IPS-18c (cell line): Measurements from ENCODE around the gene RHBDL2.
"Not testable (repeated sequence)": the region's sequence is repeated elsewhere in the genome, so short reads cannot be mapped to it uniquely, and the experiment has no call there.

ENCODE experiments used
- H3K4me3 ChIP-seq: 2 replicates; pipeline ENCODE4 v1.7.0; 2013; ENCODE audit warnings: low read depth, mild to moderate bottlenecking, low read length, moderate library complexity; ENCODE audit not compliant: insufficient read depth
- H3K9me3 ChIP-seq: one replicate; pipeline ENCODE4 v1.6.1; 2013; ENCODE audit warnings: mild to moderate bottlenecking, low read length, moderate library complexity; ENCODE audit not compliant: control insufficient read depth, insufficient read depth

Gene RHBDL2

DNA sequence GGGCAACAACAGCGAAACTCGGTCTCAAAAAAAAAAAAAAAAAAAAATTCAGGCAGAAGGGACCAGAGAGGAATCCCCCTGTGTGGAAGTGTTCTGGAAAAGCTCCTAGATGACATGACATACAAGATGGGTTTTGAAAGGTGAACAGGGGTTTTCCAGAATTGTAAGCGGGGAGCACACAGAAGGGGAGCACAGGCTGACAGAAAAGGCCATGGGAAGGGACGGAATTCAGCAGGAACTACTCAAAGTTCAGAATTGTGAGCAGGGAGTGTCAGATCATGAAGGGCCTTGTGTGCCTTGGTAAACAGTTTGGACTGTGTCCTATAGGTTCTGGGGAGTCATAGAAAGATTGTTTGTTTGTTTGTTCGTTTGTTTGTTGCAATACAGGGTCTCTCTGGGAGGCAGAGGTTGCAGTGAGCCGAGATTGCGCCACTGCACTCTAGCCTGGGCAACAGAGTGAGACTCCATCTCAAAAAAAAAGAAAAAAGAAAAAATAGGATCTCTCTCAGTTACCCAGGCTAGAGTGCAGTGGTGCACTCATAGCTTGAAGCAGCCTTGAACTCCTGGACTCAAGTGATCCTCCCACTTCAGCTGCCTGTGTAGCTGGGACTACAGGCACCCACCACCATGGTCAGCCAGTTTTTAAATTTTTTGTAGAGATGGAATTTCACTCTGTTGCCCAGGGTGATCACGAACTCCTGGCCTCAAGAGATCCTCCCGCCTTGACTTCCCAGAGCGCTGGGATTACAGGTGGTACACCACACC, 1.2 kb upstream of the RHBDL2 start:
- H3K4me3 ChIP-seq: no peak overlapping the region

DNA sequence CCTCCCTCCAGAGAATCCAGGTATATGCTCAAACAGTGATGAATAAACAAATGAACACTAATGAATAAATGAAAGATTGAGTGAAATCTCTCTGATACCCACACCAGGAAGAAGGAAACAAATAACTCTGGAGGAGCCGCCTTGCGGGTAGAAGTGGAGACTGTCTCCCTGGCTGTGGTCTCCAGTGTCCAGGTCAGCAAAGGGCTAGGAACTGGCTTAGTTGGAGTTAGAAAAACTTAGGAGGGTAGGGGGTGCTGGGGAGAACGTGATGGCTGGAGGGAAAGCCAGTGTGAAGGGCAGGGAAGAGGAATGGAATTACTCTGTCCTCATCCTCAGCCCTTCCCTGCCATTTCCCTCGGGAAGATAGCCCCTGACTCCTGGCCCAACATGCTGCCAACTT, 537 bp downstream of the RHBDL2 start:
- H3K9me3 ChIP-seq: no peaks in the 10 kb centered on the region
- H3K4me3 ChIP-seq: no peak overlapping the region

More for the DNA sequence above, 1.2 kb upstream of the RHBDL2 start:
- H3K9me3 ChIP-seq: no peaks in the 10 kb centered on the region

DNA sequence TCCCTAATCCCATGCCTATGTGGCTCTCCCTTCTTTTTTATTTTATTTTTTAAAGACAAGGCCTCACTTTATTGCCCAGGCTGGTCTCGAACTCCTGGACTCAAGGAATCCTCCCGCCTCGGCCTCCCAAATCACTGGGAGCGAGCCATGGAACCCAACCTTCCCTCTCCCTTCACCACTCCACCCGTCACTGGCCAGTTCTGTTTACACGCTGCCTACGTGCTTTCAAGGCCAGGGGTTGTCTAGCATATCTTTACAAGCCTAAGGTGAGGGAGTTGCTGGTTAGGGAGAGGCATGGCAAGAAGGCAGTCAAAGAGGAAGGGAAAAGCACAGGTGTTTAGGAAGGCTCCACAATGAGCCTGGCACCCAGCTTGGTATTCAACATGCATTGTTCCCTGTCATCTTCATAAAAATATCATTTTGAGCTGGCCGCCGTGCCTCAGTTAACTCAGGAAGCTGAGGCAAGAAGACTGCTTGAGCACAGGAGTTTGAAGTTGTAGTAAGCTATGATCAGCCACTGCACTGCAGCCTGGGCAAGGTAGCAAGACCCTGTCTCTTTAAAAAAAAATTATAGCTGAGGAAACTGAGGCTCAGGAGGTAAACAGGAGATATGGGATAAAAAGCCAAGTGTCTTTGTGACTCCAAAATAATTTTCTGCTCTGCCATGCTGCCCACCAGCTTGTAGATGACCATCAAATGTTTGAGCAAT, 1.1 kb downstream of the RHBDL2 start:
- Histone ChIP-seq H3K9me3 (no peaks in the 10 kb centered on the region), H3K4me3 (no peak overlapping the region)

DNA sequence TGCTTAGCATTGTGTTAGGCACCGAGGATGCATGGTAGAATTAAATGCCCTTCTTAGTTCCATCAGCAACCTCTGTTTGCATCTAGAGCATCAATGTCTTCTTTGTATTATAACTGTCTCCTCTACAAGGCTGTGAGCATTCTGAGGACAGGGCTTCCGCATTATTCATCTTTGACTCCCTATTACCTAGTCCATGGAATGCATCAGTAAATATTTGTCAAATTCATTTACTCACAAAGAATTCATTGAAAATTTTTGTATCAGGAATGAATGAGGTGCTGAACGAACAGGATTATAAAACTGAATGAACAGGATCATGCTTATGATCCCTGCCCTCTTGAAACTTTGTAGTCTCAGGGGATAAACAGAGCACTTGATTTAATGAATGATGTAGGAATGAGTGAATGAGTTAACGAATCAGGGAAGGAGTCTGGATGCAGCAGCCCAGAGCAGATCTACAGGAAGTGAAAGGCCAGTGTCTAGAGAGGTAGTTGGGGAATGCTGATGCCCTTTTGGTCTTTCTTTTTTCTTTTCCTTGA, 2.8 kb downstream of the RHBDL2 start:
- no peak overlapping the region for H3K4me3 ChIP-seq
- no peaks in the 10 kb centered on the region for H3K9me3 ChIP-seq

DNA sequence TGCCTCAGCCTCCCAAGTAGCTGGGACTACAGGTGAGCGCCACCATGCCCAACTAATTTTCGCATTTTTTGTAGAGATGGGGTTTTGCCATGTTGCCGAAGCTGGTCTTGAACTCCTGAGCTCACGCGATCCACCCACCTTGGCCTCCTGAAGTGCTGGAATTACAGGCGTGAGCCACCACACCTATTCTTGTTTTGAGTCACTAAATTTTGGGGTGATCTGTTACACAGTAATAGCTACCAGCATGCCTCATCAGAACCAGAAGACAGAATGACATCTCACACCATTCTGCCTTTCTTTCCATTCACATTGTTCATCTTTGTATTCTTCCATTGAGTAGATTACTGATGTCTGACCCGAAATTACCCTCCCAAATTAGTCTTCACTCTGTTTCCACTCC, 9.1 kb downstream of the RHBDL2 start:
- no peak overlapping the region for H3K4me3 ChIP-seq

DNA sequence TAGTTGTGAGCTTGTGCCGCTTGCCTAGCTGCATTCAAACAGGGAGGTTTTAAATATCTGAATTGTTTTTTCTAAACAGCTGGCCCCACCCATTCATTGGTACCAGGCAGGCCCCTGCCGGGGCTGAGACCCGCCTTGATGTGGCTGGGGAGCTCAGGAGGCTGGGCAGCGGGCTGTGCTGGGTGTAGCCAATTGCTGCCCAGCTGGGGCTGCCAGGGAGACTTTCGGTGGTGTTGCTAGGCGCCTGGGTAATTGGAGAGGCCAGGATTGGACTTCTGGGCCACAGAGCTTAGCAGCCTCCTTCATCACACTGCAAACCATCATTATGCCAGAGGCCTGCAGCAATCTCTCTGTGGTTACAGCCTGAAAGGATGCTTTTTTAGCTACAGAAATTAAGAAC, 12.2 kb downstream of the RHBDL2 start:
- Histone ChIP-seq H3K9me3 (no peaks in the 10 kb centered on the region), H3K4me3 (no peak overlapping the region)

More for the DNA sequence above, 9.1 kb downstream of the RHBDL2 start:
- no peaks in the 10 kb centered on the region for H3K9me3 ChIP-seq

DNA sequence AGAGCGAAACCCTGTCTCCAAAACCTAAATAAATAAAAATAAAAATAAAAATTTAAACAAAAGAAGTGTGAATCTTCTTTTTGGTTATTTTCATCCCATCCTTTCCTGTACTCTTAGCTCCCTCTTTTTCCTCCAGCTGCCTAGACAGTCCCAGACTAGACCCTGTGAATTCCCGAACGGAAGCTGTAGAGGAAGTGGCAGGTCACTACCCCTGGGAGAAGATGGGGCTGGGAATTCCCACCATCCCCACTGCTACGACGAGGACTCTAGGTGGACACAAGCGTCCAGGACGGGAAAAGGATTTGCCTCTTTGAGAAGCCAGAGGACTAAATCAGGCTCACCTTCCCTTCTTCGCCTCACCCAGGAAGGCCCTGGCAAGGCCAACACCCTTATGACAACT, 12.6 kb downstream of the RHBDL2 start:
- H3K4me3 ChIP-seq: no peak overlapping the region
- H3K9me3 ChIP-seq: no peaks in the 10 kb centered on the region

DNA sequence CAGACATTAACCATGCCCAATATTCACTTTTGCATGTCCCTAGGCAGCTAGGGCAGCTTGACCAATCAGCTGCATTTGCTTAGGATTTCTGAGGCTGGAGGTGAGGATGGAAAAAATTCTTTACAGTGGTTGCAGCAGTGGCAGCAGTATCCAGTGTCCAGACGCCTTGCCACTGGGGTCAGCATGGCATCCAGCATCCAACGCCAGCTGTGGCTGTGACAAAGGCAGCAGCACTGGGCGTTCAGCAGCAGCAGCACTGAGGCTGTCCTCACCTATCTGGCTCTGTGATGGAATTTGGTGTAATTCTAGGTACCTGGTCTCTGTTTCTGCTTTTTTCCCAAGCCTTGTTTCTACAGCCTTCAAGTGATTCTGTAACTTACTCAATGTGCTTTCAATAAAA, 15.5 kb downstream of the RHBDL2 start:
- H3K9me3 ChIP-seq: no peaks in the 10 kb centered on the region

DNA sequence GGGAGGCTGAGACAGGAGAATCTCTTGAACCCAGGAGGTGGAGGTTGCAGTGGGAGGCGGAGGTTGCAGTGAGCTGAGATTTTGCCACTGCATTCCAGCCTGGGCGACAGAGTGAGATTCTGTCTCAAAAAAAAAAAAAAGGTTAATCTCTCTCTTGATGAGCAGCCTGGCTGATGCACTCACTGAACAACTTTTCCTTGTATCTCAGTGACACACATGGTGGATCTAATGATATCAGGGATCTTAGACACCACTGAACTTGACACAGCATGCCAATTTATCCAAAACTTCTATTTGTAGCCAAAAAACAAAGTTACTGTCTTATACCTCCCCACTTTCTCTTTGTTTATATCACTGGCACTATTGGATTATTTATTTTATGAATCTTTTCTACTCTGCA, 16.2 kb downstream of the RHBDL2 start:
- no peaks in the 10 kb centered on the region for H3K9me3 ChIP-seq

More for the DNA sequence above, 15.5 kb downstream of the RHBDL2 start:
- no peak overlapping the region for H3K4me3 ChIP-seq

DNA sequence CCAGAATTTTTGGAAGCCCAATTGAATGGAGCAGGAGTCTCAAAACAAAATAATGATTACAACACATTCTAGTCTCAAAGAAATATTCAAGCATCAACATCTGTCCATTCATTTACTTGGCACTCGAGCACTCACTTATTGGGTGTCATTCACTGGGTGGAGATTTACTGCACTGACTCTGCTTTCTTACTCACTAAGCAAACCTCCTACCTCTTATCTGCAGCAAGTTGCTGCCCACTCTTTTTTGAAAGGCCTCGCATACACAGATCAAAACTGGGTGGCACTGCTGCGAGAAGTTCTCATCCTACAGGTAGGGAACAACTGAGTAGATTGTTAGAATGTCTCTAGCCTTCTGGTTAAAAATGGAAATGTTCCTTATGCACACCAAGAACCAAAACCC, 18.0 kb downstream of the RHBDL2 start:
- Histone ChIP-seq H3K4me3 (no peak overlapping the region), H3K9me3 (no peaks in the 10 kb centered on the region)

More for the DNA sequence above, 16.2 kb downstream of the RHBDL2 start:
- no peak overlapping the region for H3K4me3 ChIP-seq

DNA sequence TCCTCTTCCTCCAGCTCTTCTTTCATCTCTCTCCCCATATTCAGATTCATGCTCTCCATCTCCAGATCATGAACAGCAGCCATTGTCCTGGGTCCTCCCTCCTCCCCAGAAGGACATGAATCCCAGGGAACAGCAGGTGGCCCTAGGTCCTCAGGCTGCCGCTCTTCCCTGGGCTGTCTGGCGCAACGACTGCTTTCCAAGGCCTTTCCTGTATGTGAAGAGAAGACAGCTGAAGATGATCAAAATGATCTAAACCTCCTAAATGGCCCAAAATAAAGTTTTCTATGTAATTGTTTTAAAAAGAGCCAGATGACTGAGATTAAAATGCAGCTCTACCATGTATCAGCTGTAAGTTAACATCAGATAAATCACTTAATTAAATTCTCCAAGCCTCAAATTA, 22.5 kb downstream of the RHBDL2 start:
- H3K9me3 ChIP-seq: no peaks in the 10 kb centered on the region
- H3K4me3 ChIP-seq: no peak overlapping the region

DNA sequence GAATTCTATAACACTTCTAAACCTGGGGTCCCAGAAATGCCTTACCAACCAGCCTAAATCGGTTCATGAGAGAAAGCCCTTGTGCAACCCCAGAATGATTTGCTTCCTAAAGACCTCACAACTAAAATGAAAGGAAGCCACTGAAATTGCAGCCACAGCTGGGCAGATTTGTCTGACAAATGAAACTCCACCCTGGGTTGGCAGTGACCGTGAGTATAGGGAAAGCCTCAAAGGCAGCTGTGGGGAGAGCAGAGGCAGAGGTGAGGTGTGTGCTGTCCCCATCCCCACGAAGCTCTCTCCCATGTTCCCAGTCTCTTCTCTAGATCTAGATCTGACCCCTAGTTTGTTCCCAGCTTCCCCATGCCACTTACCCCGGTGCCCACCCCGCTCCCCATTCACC, 23.1 kb downstream of the RHBDL2 start:
- Histone ChIP-seq H3K9me3 (no peaks in the 10 kb centered on the region), H3K4me3 (no peak overlapping the region)

DNA sequence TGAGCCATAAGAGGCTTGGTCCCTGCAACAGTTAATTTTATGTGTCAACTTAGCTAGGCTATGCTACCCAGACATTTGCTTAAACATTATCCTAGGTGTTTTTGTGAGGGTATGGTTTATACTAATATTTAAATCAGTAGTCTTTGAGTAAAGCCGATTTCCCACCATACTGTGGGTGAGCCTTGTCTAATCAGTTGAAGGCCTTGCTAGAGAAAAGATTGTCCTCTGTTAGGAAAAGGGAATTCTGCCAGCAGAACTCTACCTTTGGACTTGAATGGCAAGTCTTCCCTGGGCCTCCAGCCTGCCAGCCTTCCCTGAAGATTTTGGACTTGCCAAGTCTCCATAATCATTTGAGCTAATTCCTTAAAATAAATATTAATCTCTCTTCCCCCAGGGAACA, 23.9 kb downstream of the RHBDL2 start:
- Histone ChIP-seq H3K4me3 (no peak overlapping the region), H3K9me3 (no peaks in the 10 kb centered on the region)

DNA sequence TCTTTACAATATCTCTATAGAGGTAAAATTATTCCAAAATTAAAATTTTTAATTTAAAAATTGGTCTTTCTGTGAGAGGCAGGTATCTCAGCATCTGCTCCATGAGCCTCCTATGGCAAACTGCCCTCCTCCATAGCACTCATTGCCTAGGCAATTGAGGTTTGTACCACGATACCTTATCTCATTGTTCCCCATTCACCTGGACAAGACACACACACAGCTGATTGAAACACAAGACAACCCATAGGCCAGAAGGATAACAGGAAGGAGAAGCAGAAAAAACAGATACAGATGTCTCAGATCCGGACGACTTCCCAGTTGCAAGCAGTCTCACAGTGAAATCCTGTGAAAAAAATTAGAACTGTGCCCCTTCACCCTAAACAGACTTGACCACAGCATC, 24.3 kb downstream of the RHBDL2 start:
- Histone ChIP-seq H3K9me3 (no peaks in the 10 kb centered on the region), H3K4me3 (no peak overlapping the region)

DNA sequence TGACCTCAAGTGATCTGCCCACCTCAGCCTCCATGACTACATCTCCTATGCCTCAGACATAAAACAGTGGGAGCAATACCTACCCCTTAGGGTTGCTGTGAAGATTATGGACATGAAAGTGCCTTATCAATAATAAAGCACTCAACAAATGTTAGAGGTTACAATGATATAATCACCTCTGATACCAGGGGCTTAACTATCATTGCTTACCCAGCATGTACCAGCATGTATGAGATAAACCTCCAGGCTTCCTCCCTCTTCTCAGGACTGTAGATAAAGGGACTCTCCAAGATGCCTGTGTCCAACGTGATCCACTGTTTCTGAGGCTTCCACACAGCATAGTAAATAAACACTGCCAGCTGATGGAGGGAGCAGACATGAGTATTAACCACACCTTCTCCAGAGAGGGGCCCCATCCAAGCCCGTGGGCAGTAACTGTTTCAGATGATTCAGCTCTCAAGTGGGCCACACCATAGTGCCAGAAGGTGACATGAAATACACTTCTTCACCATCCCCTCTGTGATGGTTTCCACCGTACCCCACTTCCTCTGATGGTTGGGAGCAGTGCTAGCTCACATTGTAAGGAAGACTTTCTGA, 26.2 kb downstream of the RHBDL2 start:
- Histone ChIP-seq H3K4me3 (no peak overlapping the region), H3K9me3 (no peaks in the 10 kb centered on the region)

DNA sequence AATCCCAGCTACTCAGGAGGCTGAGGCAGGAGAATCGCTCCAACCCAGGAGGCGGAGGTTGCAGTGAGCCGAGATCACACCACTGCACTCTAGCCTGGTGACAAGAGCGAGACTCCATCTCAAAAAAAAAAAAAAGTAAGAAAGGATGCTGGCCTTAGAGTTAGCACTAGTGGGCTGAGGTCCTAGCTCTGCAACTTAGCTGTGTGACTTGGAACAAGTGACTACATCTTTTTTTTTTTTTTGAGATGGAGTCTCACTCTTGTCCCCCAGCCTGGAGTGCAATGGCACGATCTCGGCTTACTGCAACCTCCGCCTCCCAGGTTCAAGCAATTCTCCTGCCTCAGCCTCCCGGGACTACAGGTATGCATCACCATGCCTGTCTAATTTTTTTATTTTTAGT, 26.7 kb downstream of the RHBDL2 start:
- H3K9me3 ChIP-seq, H3K4me3 ChIP-seq: not testable (repeated sequence)

DNA sequence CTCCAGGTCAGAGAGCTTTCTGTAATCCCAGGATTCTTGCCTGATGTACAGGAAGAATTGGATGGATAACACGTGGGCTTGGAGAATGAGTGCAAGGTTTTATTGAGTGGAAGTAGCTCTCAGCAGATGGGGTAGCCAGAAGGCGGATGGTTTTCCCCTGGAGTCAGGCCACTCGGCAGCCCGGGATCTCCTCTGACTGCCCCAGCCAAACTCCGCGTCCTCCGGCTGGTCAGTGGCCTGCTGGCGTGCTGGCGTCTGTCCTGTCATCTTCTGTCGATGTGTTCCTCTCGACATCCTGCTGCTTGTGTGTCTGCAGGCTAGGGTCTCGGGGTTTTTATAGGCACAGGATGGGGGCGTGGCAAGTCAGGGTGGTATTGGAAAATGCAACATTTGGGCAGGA, 32.8 kb downstream of the RHBDL2 start:
- no peaks in the 10 kb centered on the region for H3K9me3 ChIP-seq
- no peak overlapping the region for H3K4me3 ChIP-seq

DNA sequence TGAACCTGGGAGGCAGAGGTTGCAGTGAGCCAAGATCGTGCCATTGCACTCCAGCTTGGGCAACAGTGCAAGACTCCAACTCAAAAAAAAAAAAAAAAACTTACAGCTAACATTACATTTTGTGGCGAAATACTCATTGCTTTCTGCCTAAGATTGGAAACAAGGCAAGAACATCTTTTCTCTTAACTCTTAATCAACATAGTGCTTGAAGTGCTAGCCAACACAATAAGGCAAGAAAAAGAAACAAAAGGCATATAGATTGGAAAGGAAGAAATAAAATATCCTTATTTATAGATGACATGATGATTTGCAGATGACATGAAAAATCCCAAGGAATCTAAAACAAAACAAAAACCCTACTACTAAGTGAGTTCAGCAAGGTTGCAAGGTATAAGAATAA, 35.6 kb downstream of the RHBDL2 start:
- no peaks in the 10 kb centered on the region for H3K9me3 ChIP-seq
- no peak overlapping the region for H3K4me3 ChIP-seq
